ENCODE results near the gene SLC23A1. TPM values are rescaled to one million over a fixed set of nuclear protein-coding genes. Genes with fewer than 3 reads are reported as not detected.

Gene SLC23A1
- total RNA-seq, 1 donor from 2014 or later, result not detected

GRCh38 chr5:139422307-139422893 lies 39.3 kb upstream of the SLC23A1 start:
- TF ChIP-seq, protein P1, sequence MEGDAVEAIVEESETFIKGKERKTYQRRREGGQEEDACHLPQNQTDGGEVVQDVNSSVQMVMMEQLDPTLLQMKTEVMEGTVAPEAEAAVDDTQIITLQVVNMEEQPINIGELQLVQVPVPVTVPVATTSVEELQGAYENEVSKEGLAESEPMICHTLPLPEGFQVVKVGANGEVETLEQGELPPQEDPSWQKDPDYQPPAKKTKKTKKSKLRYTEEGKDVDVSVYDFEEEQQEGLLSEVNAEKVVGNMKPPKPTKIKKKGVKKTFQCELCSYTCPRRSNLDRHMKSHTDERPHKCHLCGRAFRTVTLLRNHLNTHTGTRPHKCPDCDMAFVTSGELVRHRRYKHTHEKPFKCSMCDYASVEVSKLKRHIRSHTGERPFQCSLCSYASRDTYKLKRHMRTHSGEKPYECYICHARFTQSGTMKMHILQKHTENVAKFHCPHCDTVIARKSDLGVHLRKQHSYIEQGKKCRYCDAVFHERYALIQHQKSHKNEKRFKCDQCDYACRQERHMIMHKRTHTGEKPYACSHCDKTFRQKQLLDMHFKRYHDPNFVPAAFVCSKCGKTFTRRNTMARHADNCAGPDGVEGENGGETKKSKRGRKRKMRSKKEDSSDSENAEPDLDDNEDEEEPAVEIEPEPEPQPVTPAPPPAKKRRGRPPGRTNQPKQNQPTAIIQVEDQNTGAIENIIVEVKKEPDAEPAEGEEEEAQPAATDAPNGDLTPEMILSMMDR (IDR thresholded peaks at IDR 0.05; ENCODE audit: unreplicated experiment), result peak; percentile 56
- no peaks in the 10 kb centered on the region for H3K27me3 Mint-ChIP-seq (ENCODE audit: unreplicated experiment)
- peaks cover 54% of the 10 kb centered on the region for H3K4me1 Mint-ChIP-seq (ENCODE audit: unreplicated experiment)
- H3K4me3 Mint-ChIP-seq (ENCODE audit: unreplicated experiment), result peak overlapping the region; percentile 71
- no peaks in the 10 kb centered on the region for H3K9me3 Mint-ChIP-seq (ENCODE audit: unreplicated experiment)
- H3K27ac Mint-ChIP-seq (ENCODE audit: unreplicated experiment), result peak overlapping the region; percentile 88
- DNase-seq (ENCODE audit: low spot score), result peak; percentile 61
- peaks cover 28% of the 10 kb centered on the region for H3K36me3 Mint-ChIP-seq (ENCODE audit: low read depth, unreplicated experiment)

GRCh38 chr5:139419226-139420192 lies 36.4 kb upstream of the SLC23A1 start:
- Mint-ChIP-seq H3K27ac (ENCODE audit: unreplicated experiment) (peak overlapping the region; percentile 7), H3K27me3 (ENCODE audit: unreplicated experiment) (no peaks in the 10 kb centered on the region), H3K9me3 (ENCODE audit: unreplicated experiment) (no peaks in the 10 kb centered on the region), H3K36me3 (ENCODE audit: low read depth, unreplicated experiment) (peaks cover 30% of the 10 kb centered on the region), H3K4me1 (ENCODE audit: unreplicated experiment) (peaks cover 39% of the 10 kb centered on the region), H3K4me3 (ENCODE audit: unreplicated experiment) (peak overlapping the region; percentile 13)
- TF ChIP-seq, protein P1 (IDR thresholded peaks at IDR 0.05; ENCODE audit: unreplicated experiment), result no peak
- DNase-seq (ENCODE audit: low spot score), result no peak

GRCh38 chr5:139418793-139419192 lies 35.7 kb upstream of the SLC23A1 start:
- Mint-ChIP-seq H3K27ac (ENCODE audit: unreplicated experiment) (peak overlapping the region; percentile 25), H3K4me3 (ENCODE audit: unreplicated experiment) (peak overlapping the region; percentile 19), H3K27me3 (ENCODE audit: unreplicated experiment) (no peaks in the 10 kb centered on the region), H3K36me3 (ENCODE audit: low read depth, unreplicated experiment) (peaks cover 34% of the 10 kb centered on the region), H3K4me1 (ENCODE audit: unreplicated experiment) (peaks cover 32% of the 10 kb centered on the region), H3K9me3 (ENCODE audit: unreplicated experiment) (no peaks in the 10 kb centered on the region)
- no peak for DNase-seq (ENCODE audit: low spot score)
- TF ChIP-seq, protein P1 (IDR thresholded peaks at IDR 0.05; ENCODE audit: unreplicated experiment), result no peak

- TF ChIP-seq, protein P1 (IDR thresholded peaks at IDR 0.05; ENCODE audit: unreplicated experiment), result no peak
- Mint-ChIP-seq H3K9me3 (ENCODE audit: unreplicated experiment) (no peaks in the 10 kb centered on the region), H3K4me3 (ENCODE audit: unreplicated experiment) (no peak overlapping the region), H3K27ac (ENCODE audit: unreplicated experiment) (no peak overlapping the region), H3K4me1 (ENCODE audit: unreplicated experiment) (peaks cover 22% of the 10 kb centered on the region), H3K36me3 (ENCODE audit: low read depth, unreplicated experiment) (peaks cover 43% of the 10 kb centered on the region), H3K27me3 (ENCODE audit: unreplicated experiment) (no peaks in the 10 kb centered on the region)
- DNase-seq (ENCODE audit: low spot score), result no peak
These were observed 34.1 kb upstream of the SLC23A1 start for GRCh38 chr5:139417214-139417613.

DNA sequence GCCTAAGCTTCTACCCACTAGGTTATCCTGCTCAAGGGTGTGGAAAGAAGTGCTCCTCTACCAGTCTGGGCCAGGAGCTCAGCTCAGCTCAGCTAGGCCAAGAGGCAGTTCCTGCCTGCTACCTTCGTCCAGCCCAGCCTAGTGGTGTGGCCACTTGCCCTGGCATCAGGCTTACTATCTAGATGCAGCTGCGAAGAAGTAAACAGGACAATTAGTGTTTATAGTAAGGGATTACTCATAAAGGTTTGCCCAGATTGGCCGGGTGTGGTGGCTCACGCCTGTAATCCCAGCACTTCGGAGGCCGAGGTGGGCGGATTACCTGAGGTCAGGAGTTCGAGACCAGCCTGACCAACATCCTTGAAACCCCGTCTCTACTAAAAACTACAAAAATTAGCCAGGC lies 33.6 kb upstream of the SLC23A1 start:
- no peak for DNase-seq (ENCODE audit: low spot score)
- Mint-ChIP-seq H3K27me3 (ENCODE audit: unreplicated experiment) (no peaks in the 10 kb centered on the region), H3K9me3 (ENCODE audit: unreplicated experiment) (no peaks in the 10 kb centered on the region), H3K36me3 (ENCODE audit: low read depth, unreplicated experiment) (peaks cover 48% of the 10 kb centered on the region), H3K27ac (ENCODE audit: unreplicated experiment) (no peak overlapping the region), H3K4me1 (ENCODE audit: unreplicated experiment) (peaks cover 19% of the 10 kb centered on the region), H3K4me3 (ENCODE audit: unreplicated experiment) (no peak overlapping the region)
- TF ChIP-seq, protein P1 (IDR thresholded peaks at IDR 0.05; ENCODE audit: unreplicated experiment), result no peak

Measured in endothelial cell (in vitro differentiated cells).